ENCODE results near the gene INS. TPM values are rescaled to one million over a fixed set of nuclear protein-coding genes. Genes with fewer than 3 reads are reported as not detected.

INS gene
- total and polyA plus RNA-seq, 2 of the 13 experiments (the other 11 are each of a cell fraction or from before 2014, with no cell fraction given) = not detected

- Histone ChIP-seq H3K4me2 (ENCODE audit: low read depth, low read length) (peak overlapping the region; percentile 50), H3K9me3 (ENCODE audit: low read length) (no peaks in the 10 kb centered on the region), H3K4me3 (replicated peaks in 1 of 3; ENCODE audit: insufficient read depth in 1 of 3, low read depth in 2 of 3, low read length in 3 of 3) (peak overlapping the region in 1 of 3 experiments; percentile 31; a peak in 1 of 6 replicates), H3K36me3 (replicated peaks in 1 of 2; ENCODE audit: control insufficient read depth in 1 of 2, insufficient read depth in 2 of 2, low read length in 2 of 2) (no peaks in the 10 kb centered on the region), H2AFZ (ENCODE audit: low read length) (no peak overlapping the region), H3K4me1 (ENCODE audit: insufficient read depth, low read length) (peaks cover 20% of the 10 kb centered on the region), H3K79me2 (ENCODE audit: insufficient read depth, low read length) (no peaks in the 10 kb centered on the region), H4K20me1 (ENCODE audit: insufficient read depth, low read length) (no peaks in the 10 kb centered on the region), H3K27ac (ENCODE audit: extremely low read length, insufficient read depth, low read length) (no peak overlapping the region), H3K9ac (ENCODE audit: insufficient read depth, low read depth, low read length) (no peak overlapping the region), H3K27me3 (ENCODE audit: control insufficient read depth in 1 of 2, insufficient read depth in 2 of 2, low read length in 2 of 2) (peaks cover 20 to 44% of the 10 kb centered on the region in 2 experiments)
- WGBS (ENCODE audit: low lambda C conversion rate) = 3% methylated on average over 11 of the region's 22 CpGs
- POLR2A ChIA-PET = interaction anchor here (0.8 to 2.9 kb wide), 13 partner anchors 15 to 499 kb away, joined by 3 to 21 read pairs (median 5); no protein-coding TSS in a partner anchor
- in situ Hi-C loops (cut with HindIII; ENCODE audit: extremely low pct_ligation_motif_present, low pct_unique_long_range_greater_than_20kb) = loop anchor here (5.0 kb wide), 4 partner anchors 269 to 494 kb away; partner anchors contain the start of gene KRTAP5-6
- BruUV-seq (replicated peaks) = no TSS peak
- ATAC-seq = peak; percentile 39
- FAIRE-seq = peak; percentile 78
- CTCF ChIA-PET (ENCODE audit: low intra/inter-chr PET ratio, low total read pairs) = interaction anchor here (0.8 to 4.2 kb wide), 20 partner anchors 14 to 512 kb away, joined by 3 to 108 read pairs (median 15); partner anchors contain the start of genes MRPL23 and TNNI2
- intact Hi-C loops (cut with micrococcal nuclease; ENCODE audit: unreplicated experiment) = loop anchor here (2.0 to 5.0 kb wide), 3 partner anchors 317 to 499 kb away; partner anchors contain the start of gene SYT8
- DNase-seq (ENCODE audit: low spot score) = peak; percentile 73
- TF ChIP-seq ARID4A (CRISPR knock-in tag; IDR thresholded peaks at IDR 0.05; ENCODE audit: borderline replicate concordance) = no peak; the same call in 1 of the 2 replicates
- TF ChIP-seq ZNF335 (CRISPR knock-in tag; IDR thresholded peaks at IDR 0.05) = no peak
- peak; percentile 49; the same call in 1 of the 2 replicates for TF ChIP-seq TFAP4 (IDR thresholded peaks at IDR 0.05; ENCODE audit: borderline replicate concordance, low read depth)
- TF ChIP-seq CHD4 (IDR thresholded peaks at IDR 0.05; ENCODE audit: borderline replicate concordance, low read length) = no peak; the same call in 1 of the 2 replicates
- TF ChIP-seq FOXK2 (IDR thresholded peaks at IDR 0.05) = no peak
- TF ChIP-seq RBM22 (optimal IDR thresholded peaks at IDR 0.05; ENCODE audit: low read length) = no peak
- TF ChIP-seq ARID3A (IDR thresholded peaks at IDR 0.05; ENCODE audit: low read depth, low read length) = no peak
- TF ChIP-seq HOMEZ (CRISPR knock-in tag; IDR thresholded peaks at IDR 0.05; ENCODE audit: low read depth) = no peak
- TF ChIP-seq KDM4B (CRISPR knock-in tag; IDR thresholded peaks at IDR 0.05) = no peak
- peak; percentile 18 for TF ChIP-seq RBM39 (IDR thresholded peaks at IDR 0.05; ENCODE audit: low read depth, low read length, poor library complexity, severe bottlenecking)
- no peak for TF ChIP-seq NKX3-1 (CRISPR knock-in tag; IDR thresholded peaks at IDR 0.05)
- no peak for TF ChIP-seq LCORL (IDR thresholded peaks at IDR 0.05)
- TF ChIP-seq LCORL (CRISPR knock-in tag; IDR thresholded peaks at IDR 0.05) = peak; percentile 60; the same call in 1 of the 2 replicates
- no peak for TF ChIP-seq BRD4 (CRISPR knock-in tag; IDR thresholded peaks at IDR 0.05)
- TF ChIP-seq ZNF850 (CRISPR knock-in tag; conservative IDR thresholded peaks at IDR 0.05) = no peak
- TF ChIP-seq ZNF772 (CRISPR knock-in tag; IDR thresholded peaks at IDR 0.05) = no peak
Measured at GRCh38 chr11:2151500-2152257, 9.3 kb downstream of the INS start.

All from HepG2 (cell line).